Endodermal cell (in vitro differentiated cells): ENCODE data around the gene SAFB2. TPM values are rescaled to one million over a fixed set of nuclear protein-coding genes. Genes with fewer than 3 reads are reported as not detected.

ENCODE experiments used
- DNase-seq: peaks from one replicate; pipeline ENCODE4 v3.0.0-alpha.2; 2017
- H3K27ac ChIP-seq: 2 replicates; pipeline ENCODE4 v1.5.1; 2013; ENCODE audit warnings: mild to moderate bottlenecking, low read depth, low read length, moderate library complexity
- H3K27me3 ChIP-seq: 2 replicates; pipeline ENCODE4 v1.6.1; 2013; ENCODE audit warnings: mild to moderate bottlenecking, low read length, moderate library complexity; ENCODE audit not compliant: insufficient read depth, control insufficient read depth, poor library complexity, severe bottlenecking
- H3K36me3 ChIP-seq: 2 replicates; pipeline ENCODE4 v1.7.0; 2013; ENCODE audit warnings: mild to moderate bottlenecking, low read length, moderate library complexity; ENCODE audit not compliant: control insufficient read depth, insufficient read depth
- H3K4me1 ChIP-seq: one replicate; pipeline ENCODE4 v1.7.0; 2013; ENCODE audit warnings: low read length; ENCODE audit not compliant: control insufficient read depth, insufficient read depth
- H3K4me3 ChIP-seq: 2 replicates; pipeline ENCODE4 v1.5.1; 2013; ENCODE audit warnings: mild to moderate bottlenecking, low read length, moderate library complexity
- H3K9ac ChIP-seq: 2 replicates; pipeline ENCODE4 v1.6.1; 2013; ENCODE audit warnings: mild to moderate bottlenecking, low read length, moderate library complexity; ENCODE audit not compliant: poor library complexity, severe bottlenecking; ENCODE audit errors: extremely low read depth
- H3K9me3 ChIP-seq: 2 replicates; pipeline ENCODE4 v1.6.1; 2013; ENCODE audit warnings: mild to moderate bottlenecking, low read length, moderate library complexity; ENCODE audit not compliant: control insufficient read depth
- H3K27ac Mint-ChIP-seq: 2 replicates; pipeline ENCODE4 v1.8.0; 2020; ENCODE audit warnings: mixed read lengths
- H3K27me3 Mint-ChIP-seq: 2 replicates; pipeline ENCODE4 v1.8.0; 2021; ENCODE audit warnings: mild to moderate bottlenecking, mixed read lengths; ENCODE audit not compliant: insufficient read depth
- H3K36me3 Mint-ChIP-seq: 2 replicates; pipeline ENCODE4 v1.8.0; 2020; ENCODE audit warnings: low read depth, mixed read lengths
- H3K4me1 Mint-ChIP-seq: 2 replicates; pipeline ENCODE4 v1.8.0; 2020; ENCODE audit warnings: mixed read lengths
- H3K4me3 Mint-ChIP-seq: 2 replicates; pipeline ENCODE4 v1.8.0; 2020; ENCODE audit warnings: mild to moderate bottlenecking, moderate library complexity, mixed read lengths
- H3K9me3 Mint-ChIP-seq: 2 replicates; pipeline ENCODE4 v1.8.0; 2020; ENCODE audit warnings: mild to moderate bottlenecking, mixed read lengths
- CTCF ChIP-seq: fragments of 200-600 bp; sonication (generic); conservative IDR thresholded peaks from 2 replicates; pipeline ENCODE4 v1.5.0; 2021; ENCODE audit warnings: antibody characterized with exemption, mild to moderate bottlenecking
- WGBS, 2 experiments: methylation state at CpG; one replicate each; pipeline versions ENCODE4 v1.1.5 to v1.1.7; 2013; ENCODE audit warnings: missing lambda C conversion rate in 2 of 2, mixed read lengths in 1 of 2; ENCODE audit not compliant: insufficient coverage in 1 of 2, insufficient read length in 1 of 2; 5-methylcytosine and 5-hydroxymethylcytosine counted together
- total RNA-seq, 2 donors: library from RNA; stranded (reverse); fragmentation: NEBNext Ultra II Directional in 1 of 2; extraction: Animal tissue kit (Norgen Biotek cat#: 25700) in 1 of 2; gene quantifications; 2 replicates in 1 of 2; 3 replicates in 1 of 2; pipeline ENCODE4 v1.2.1, GENCODE V29; 2021

Gene SAFB2
- total RNA-seq, 2 donors from 2014 or later: 69.2 to 74.6 TPM

- Histone ChIP-seq H3K36me3 (peaks cover 89% of the 10 kb centered on the region), H3K27ac (no peak overlapping the region), H3K4me3 (no peak overlapping the region), H3K4me1 (no peaks in the 10 kb centered on the region), H3K9me3 (no peaks in the 10 kb centered on the region), H3K27me3 (no peaks in the 10 kb centered on the region), H3K9ac (no peak overlapping the region)
- WGBS, 2 experiments: 91 to 94% methylated on average over 5 of the region's 5 CpGs
- Mint-ChIP-seq H3K27ac (peak overlapping the region; percentile 83), H3K27me3 (no peaks in the 10 kb centered on the region), H3K9me3 (no peaks in the 10 kb centered on the region), H3K4me1 (peaks cover 1% of the 10 kb centered on the region), H3K36me3 (peaks cover 89% of the 10 kb centered on the region), H3K4me3 (no peak overlapping the region)
- DNase-seq: no peak
- no peak for TF ChIP-seq CTCF
Measured at GRCh38 chr19:5645409-5645808, 22.8 kb upstream of the SAFB2 start.

- WGBS, 2 experiments: 90 to 100% methylated on average over 2 of the region's 2 CpGs
- H3K36me3 Mint-ChIP-seq: peaks cover 82% of the 10 kb centered on the region
- H3K4me3 Mint-ChIP-seq: no peak overlapping the region
Measured at GRCh38 chr19:5644037-5644436, 21.5 kb upstream of the SAFB2 start.

GRCh38 chr19:5643060-5643459 is 20.5 kb upstream of the SAFB2 start:
- Histone ChIP-seq H3K27ac (no peak overlapping the region), H3K9me3 (no peaks in the 10 kb centered on the region), H3K9ac (no peak overlapping the region), H3K27me3 (no peaks in the 10 kb centered on the region), H3K4me3 (no peak overlapping the region), H3K4me1 (no peaks in the 10 kb centered on the region), H3K36me3 (peaks cover 79% of the 10 kb centered on the region)
- Mint-ChIP-seq H3K27ac (no peak overlapping the region), H3K4me1 (peaks cover 1% of the 10 kb centered on the region), H3K27me3 (no peaks in the 10 kb centered on the region), H3K9me3 (no peaks in the 10 kb centered on the region), H3K36me3 (peaks cover 79% of the 10 kb centered on the region), H3K4me3 (no peak overlapping the region)
- WGBS, 2 experiments: 96% methylated on average over 3 to 4 of the region's 4 CpGs
- no peak for TF ChIP-seq CTCF
- no peak for DNase-seq

More at GRCh38 chr19:5644037-5644436, 21.5 kb upstream of the SAFB2 start:
- Histone ChIP-seq H3K4me1 (no peaks in the 10 kb centered on the region), H3K9me3 (no peaks in the 10 kb centered on the region), H3K27me3 (no peaks in the 10 kb centered on the region), H3K4me3 (no peak overlapping the region), H3K27ac (no peak overlapping the region), H3K36me3 (peaks cover 80% of the 10 kb centered on the region), H3K9ac (no peak overlapping the region)
- Mint-ChIP-seq H3K9me3 (no peaks in the 10 kb centered on the region), H3K27ac (peak overlapping the region; percentile 48), H3K4me1 (peaks cover 1% of the 10 kb centered on the region), H3K27me3 (no peaks in the 10 kb centered on the region)
- no peak for DNase-seq
- TF ChIP-seq CTCF: no peak
